ENCODE results near the gene BRAF. TPM values are rescaled to one million over a fixed set of nuclear protein-coding genes. Genes with fewer than 3 reads are reported as not detected.
"Not testable (repeated sequence)": the region's sequence is repeated elsewhere in the genome, so short reads cannot be mapped to it uniquely, and the experiment has no call there.

BRAF gene
- total RNA-seq, 5 donors from 2014 or later (not counting 1 experiment from before 2014, with no cell fraction given), result 39.3 to 65.1 (median 42.2) TPM

DNA sequence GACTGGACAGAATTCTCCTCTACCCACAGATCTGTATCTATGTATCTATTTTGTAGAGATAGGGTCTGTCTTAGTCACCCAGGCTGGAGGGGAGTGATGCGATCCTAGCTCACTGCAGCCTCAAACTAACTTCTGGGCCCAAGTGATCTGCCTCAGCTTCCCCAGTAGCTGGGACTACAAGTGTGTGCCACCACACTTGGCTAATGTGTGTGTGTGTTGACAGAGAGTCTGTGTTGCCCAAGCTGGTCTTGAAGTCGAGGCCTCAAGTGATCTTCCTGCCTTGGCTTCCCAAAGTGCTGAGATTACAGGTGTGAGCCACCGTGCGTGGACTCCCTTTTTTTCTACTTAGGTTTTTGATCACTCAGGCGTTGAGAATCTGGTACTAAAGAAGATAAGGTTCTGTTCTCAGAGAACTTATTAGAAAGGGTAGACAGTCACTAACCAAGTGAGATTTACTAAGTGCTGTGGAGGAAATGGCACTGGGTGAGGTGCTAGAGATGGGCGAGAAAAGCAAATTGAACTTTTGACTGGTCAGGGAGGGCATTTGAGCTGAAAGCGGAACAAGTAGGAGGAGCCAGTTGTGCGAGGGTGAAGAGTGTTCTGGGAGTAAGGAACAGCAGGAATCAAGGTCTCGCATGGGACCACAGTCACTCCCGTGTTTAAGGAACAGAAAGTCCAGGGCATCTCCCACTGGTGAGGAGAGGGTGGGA lies 210.2 kb downstream of the BRAF start:
- peaks cover 3 to 8% (median 3%) of the 10 kb centered on the region in 3 donors for H3K4me1 Mint-ChIP-seq
- no peak overlapping the region for H3K27ac Mint-ChIP-seq
- peak in 1 of 35 experiments; percentile 8 for DNase-seq
- peaks cover 0 to 4% (median 0%) of the 10 kb centered on the region in 3 donors for H3K9me3 Mint-ChIP-seq
- Histone ChIP-seq H3K36me3 (ENCODE audit: control insufficient read depth in 2 of 2, extremely low read depth in 1 of 2, insufficient read depth in 1 of 2, low read length in 1 of 2) (peaks cover 0 to 4% of the 10 kb centered on the region in 2 donors), H3K4me3 (ENCODE audit: control insufficient read depth in 1 of 2, extremely low read depth in 1 of 2, low read length in 1 of 2) (no peak overlapping the region), H3K4me1 (ENCODE audit: control insufficient read depth in 1 of 2, extremely low read depth in 1 of 2, insufficient read depth in 2 of 2, low read length in 2 of 2) (peaks cover 0 to 7% of the 10 kb centered on the region in 2 experiments), H3K27me3 (replicated peaks in 1 of 2; ENCODE audit: control insufficient read depth in 2 of 2, extremely low read depth in 1 of 2, insufficient read depth in 2 of 2, low read length in 1 of 2) (no peaks in the 10 kb centered on the region), H3K9me3 (no peaks in the 10 kb centered on the region), H3K27ac (ENCODE audit: low read length) (no peak overlapping the region)
- 82% methylated on average over 5 of the region's 10 CpGs for WGBS (ENCODE audit: insufficient coverage)
- ATAC-seq (replicated peaks in 1 of 4), result no peak
- H3K36me3 Mint-ChIP-seq, result peaks cover 30% of the 10 kb centered on the region
- CTCF ChIA-PET, result no interaction called here
- no peak overlapping the region for H3K4me3 Mint-ChIP-seq
- H3K27me3 Mint-ChIP-seq, result no peaks in the 10 kb centered on the region
- POLR2A ChIA-PET, result interaction anchor here in 1 of 2 donors (0.6 kb wide), 1 partner anchor 57 kb away, joined by 3 read pairs; no protein-coding TSS in a partner anchor

DNA sequence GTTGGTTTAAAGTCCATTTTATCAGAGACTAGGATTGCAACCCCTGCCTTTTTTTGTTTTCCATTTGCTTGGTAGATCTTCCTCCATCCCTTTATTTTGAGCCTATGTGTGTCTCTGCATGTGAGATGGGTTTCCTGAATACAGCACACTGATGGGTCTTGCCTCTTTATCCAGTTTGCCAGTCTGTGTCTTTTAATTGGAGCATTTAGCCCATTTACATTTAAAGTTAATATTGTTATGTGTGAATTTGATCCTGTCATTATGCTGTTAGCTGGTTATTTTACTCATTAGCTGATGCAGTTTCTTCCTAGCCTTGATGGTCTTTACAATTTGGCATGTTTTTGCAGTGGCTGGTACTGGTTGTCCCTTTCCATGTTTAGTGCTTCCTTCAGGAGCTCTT lies 212.3 kb downstream of the BRAF start:
- H3K9me3 ChIP-seq; H3K4me1 Mint-ChIP-seq; CTCF ChIA-PET; DNase-seq; H3K27me3 Mint-ChIP-seq; H3K4me3 Mint-ChIP-seq; H3K27ac Mint-ChIP-seq; H3K36me3 ChIP-seq (ENCODE audit: control insufficient read depth in 2 of 2, extremely low read depth in 1 of 2, insufficient read depth in 1 of 2, low read length in 1 of 2); POLR2A ChIA-PET; H3K4me3 ChIP-seq (ENCODE audit: control insufficient read depth in 1 of 2, extremely low read depth in 1 of 2, low read length in 1 of 2); H3K27me3 ChIP-seq (replicated peaks in 1 of 2; ENCODE audit: control insufficient read depth in 2 of 2, extremely low read depth in 1 of 2, insufficient read depth in 2 of 2, low read length in 1 of 2); H3K27ac ChIP-seq (ENCODE audit: low read length); ATAC-seq (replicated peaks in 1 of 4); H3K9me3 Mint-ChIP-seq; H3K4me1 ChIP-seq (ENCODE audit: control insufficient read depth in 1 of 2, extremely low read depth in 1 of 2, insufficient read depth in 2 of 2, low read length in 2 of 2): not testable (repeated sequence)
- H3K36me3 Mint-ChIP-seq, result peaks cover 30% of the 10 kb centered on the region

DNA sequence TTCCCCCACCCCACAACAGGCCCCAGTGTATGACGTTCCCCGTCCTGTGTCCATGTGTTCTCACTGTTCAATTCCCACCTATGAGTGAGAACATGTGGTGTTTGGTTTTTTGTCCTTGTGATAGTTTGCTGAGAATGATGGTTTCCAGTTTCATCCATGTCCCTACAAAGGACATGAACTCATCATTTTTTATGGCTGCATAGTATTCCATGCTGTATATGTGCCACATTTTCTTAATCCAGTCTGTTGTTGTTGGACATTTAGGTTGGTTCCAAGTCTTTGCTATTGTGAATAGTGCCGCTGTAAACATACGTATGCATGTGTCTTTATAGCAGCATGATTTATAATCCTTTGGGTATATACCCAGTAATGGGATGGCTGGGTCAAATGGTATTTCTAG lies 216.0 kb downstream of the BRAF start:
- peaks cover 5 to 24% of the 10 kb centered on the region in 2 donors for H3K36me3 ChIP-seq (ENCODE audit: control insufficient read depth in 2 of 2, extremely low read depth in 1 of 2, insufficient read depth in 1 of 2, low read length in 1 of 2)
- H3K27me3 ChIP-seq (replicated peaks in 1 of 2; ENCODE audit: control insufficient read depth in 2 of 2, extremely low read depth in 1 of 2, insufficient read depth in 2 of 2, low read length in 1 of 2); H3K4me3 Mint-ChIP-seq; H3K27me3 Mint-ChIP-seq; DNase-seq; H3K9me3 ChIP-seq; H3K4me1 ChIP-seq (ENCODE audit: control insufficient read depth in 1 of 2, extremely low read depth in 1 of 2, insufficient read depth in 2 of 2, low read length in 2 of 2); H3K4me3 ChIP-seq (ENCODE audit: control insufficient read depth in 1 of 2, extremely low read depth in 1 of 2, low read length in 1 of 2); H3K4me1 Mint-ChIP-seq; ATAC-seq (replicated peaks in 1 of 4); CTCF ChIA-PET; H3K9me3 Mint-ChIP-seq; H3K27ac Mint-ChIP-seq; H3K27ac ChIP-seq (ENCODE audit: low read length): not testable (repeated sequence)
- whole genome bisulfite sequencing (ENCODE audit: insufficient coverage), result no CpG with 5 or more reads among the region's 4 CpGs
- peaks cover 32% of the 10 kb centered on the region for H3K36me3 Mint-ChIP-seq
- POLR2A ChIA-PET, result interaction anchor here in 1 of 2 donors (0.6 kb wide), 1 partner anchor 9 kb away, joined by 3 read pairs; no protein-coding TSS in a partner anchor

DNA sequence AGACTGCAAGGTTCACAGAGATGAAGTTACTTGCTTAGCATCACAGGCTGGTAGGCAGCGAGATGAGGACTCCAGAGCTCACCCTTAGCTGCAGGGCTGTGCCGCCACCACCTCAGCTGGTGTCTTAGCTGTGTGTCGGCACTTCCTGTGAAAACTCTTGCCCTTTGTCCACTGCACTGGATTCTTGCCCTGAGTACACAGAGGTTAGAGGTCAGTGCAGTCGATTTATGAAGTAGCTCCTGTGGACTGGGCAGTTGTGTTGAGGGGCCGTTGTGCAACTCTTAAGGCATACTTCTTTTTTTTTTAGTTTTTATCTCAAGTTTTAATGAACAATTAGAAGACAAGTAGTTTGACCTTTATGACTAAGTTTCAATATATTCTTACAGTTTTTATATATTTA lies 217.6 kb downstream of the BRAF start:
- peaks cover 0 to 7% (median 6%) of the 10 kb centered on the region in 3 donors for H3K4me1 Mint-ChIP-seq

DNA sequence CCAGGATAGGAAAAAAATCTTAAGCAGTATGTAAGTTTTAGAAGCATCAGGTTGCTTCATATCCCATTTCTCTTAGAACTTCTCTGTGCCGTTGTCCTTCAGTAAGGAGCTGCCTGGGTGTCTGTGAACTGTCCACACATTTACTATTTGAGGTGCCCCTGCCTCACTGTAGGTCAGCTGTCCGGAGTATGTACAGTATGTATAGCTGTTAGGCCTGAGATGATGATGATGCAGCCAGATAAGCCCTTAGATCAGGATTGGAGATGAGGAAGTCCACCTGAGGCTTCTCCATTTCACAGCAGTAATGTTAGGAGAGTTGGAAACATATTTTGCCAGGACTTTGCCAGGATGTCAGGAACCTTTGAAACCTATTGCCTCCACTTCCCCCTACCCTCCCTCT lies 220.5 kb downstream of the BRAF start:
- Histone ChIP-seq H3K4me1 (ENCODE audit: control insufficient read depth in 1 of 2, extremely low read depth in 1 of 2, insufficient read depth in 2 of 2, low read length in 2 of 2) (peaks cover 0 to 4% of the 10 kb centered on the region in 2 experiments), H3K27ac (ENCODE audit: low read length) (no peak overlapping the region), H3K36me3 (ENCODE audit: control insufficient read depth in 2 of 2, extremely low read depth in 1 of 2, insufficient read depth in 1 of 2, low read length in 1 of 2) (peaks cover 5 to 31% of the 10 kb centered on the region in 2 donors), H3K27me3 (replicated peaks in 1 of 2; ENCODE audit: control insufficient read depth in 2 of 2, extremely low read depth in 1 of 2, insufficient read depth in 2 of 2, low read length in 1 of 2) (no peaks in the 10 kb centered on the region), H3K4me3 (ENCODE audit: control insufficient read depth in 1 of 2, extremely low read depth in 1 of 2, low read length in 1 of 2) (no peak overlapping the region), H3K9me3 (no peaks in the 10 kb centered on the region)
- ChIA-PET POLR2A (no interaction called here), CTCF (no interaction called here)
- no peaks in the 10 kb centered on the region for H3K9me3 Mint-ChIP-seq
- no peak for DNase-seq
- H3K27ac Mint-ChIP-seq, result peak overlapping the region in 1 of 2 donors; percentile 23
- H3K4me1 Mint-ChIP-seq, result peaks cover 8 to 20% (median 16%) of the 10 kb centered on the region in 3 donors
- no peak overlapping the region for H3K4me3 Mint-ChIP-seq
- WGBS (ENCODE audit: insufficient coverage), result 100% methylated on average over 1 of the region's 2 CpGs
- H3K36me3 Mint-ChIP-seq, result peaks cover 22% of the 10 kb centered on the region
- no peaks in the 10 kb centered on the region for H3K27me3 Mint-ChIP-seq
- no peak for ATAC-seq (replicated peaks in 1 of 4)

More for the DNA sequence above, 217.6 kb downstream of the BRAF start:
- peaks cover 5 to 31% of the 10 kb centered on the region in 2 donors for H3K36me3 ChIP-seq (ENCODE audit: control insufficient read depth in 2 of 2, extremely low read depth in 1 of 2, insufficient read depth in 1 of 2, low read length in 1 of 2)
- no peak overlapping the region for H3K27ac ChIP-seq (ENCODE audit: low read length)
- H3K9me3 ChIP-seq, result no peaks in the 10 kb centered on the region
- H3K27ac Mint-ChIP-seq, result no peak overlapping the region
- no peak for DNase-seq
- H3K4me3 ChIP-seq (ENCODE audit: control insufficient read depth in 1 of 2, extremely low read depth in 1 of 2, low read length in 1 of 2), result no peak overlapping the region
- ChIA-PET CTCF (no interaction called here), POLR2A (no interaction called here)
- H3K27me3 Mint-ChIP-seq, result no peaks in the 10 kb centered on the region
- peaks cover 28% of the 10 kb centered on the region for H3K36me3 Mint-ChIP-seq
- no peak for ATAC-seq (replicated peaks in 1 of 4)
- H3K4me3 Mint-ChIP-seq, result no peak overlapping the region
- no peaks in the 10 kb centered on the region for H3K27me3 ChIP-seq (replicated peaks in 1 of 2; ENCODE audit: control insufficient read depth in 2 of 2, extremely low read depth in 1 of 2, insufficient read depth in 2 of 2, low read length in 1 of 2)
- H3K9me3 Mint-ChIP-seq, result no peaks in the 10 kb centered on the region
- H3K4me1 ChIP-seq (ENCODE audit: control insufficient read depth in 1 of 2, extremely low read depth in 1 of 2, insufficient read depth in 2 of 2, low read length in 2 of 2), result no peaks in the 10 kb centered on the region
- WGBS (ENCODE audit: insufficient coverage), result 98% methylated on average over 3 of the region's 5 CpGs

DNA sequence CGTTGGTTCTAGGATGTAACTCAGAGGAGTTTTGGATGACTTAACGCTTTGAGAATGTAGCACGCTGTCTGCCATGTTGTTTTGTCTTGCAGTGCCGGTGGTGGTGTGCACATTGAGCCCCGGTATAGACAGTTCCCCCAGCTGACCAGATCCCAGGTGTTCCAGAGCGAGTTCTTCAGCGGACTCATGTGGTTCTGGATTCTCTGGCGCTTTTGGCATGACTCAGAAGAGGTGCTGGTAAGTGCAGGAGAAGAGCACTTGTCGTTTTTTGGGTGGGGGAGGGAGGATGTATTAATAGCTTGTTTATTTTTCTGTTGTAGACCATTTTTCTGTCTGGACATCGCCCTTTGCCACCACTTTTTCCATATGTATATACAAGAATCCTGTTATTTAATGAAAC lies 222.0 kb downstream of the BRAF start:
- Histone ChIP-seq H3K27me3 (replicated peaks in 1 of 2; ENCODE audit: control insufficient read depth in 2 of 2, extremely low read depth in 1 of 2, insufficient read depth in 2 of 2, low read length in 1 of 2) (no peaks in the 10 kb centered on the region), H3K36me3 (ENCODE audit: control insufficient read depth in 2 of 2, extremely low read depth in 1 of 2, insufficient read depth in 1 of 2, low read length in 1 of 2) (peaks cover 5 to 31% of the 10 kb centered on the region in 2 donors), H3K9me3 (no peaks in the 10 kb centered on the region), H3K4me1 (ENCODE audit: control insufficient read depth in 1 of 2, extremely low read depth in 1 of 2, insufficient read depth in 2 of 2, low read length in 2 of 2) (peaks cover 3 to 13% of the 10 kb centered on the region in 2 experiments), H3K4me3 (ENCODE audit: control insufficient read depth in 1 of 2, extremely low read depth in 1 of 2, low read length in 1 of 2) (no peak overlapping the region), H3K27ac (ENCODE audit: low read length) (no peak overlapping the region)
- ATAC-seq (replicated peaks in 1 of 4), result no peak
- Mint-ChIP-seq H3K27me3 (no peaks in the 10 kb centered on the region), H3K36me3 (peaks cover 22% of the 10 kb centered on the region), H3K4me1 (peaks cover 18 to 31% (median 26%) of the 10 kb centered on the region in 3 donors), H3K27ac (peak overlapping the region in 1 of 2 donors; percentile 24), H3K4me3 (no peak overlapping the region), H3K9me3 (no peaks in the 10 kb centered on the region)
- ChIA-PET CTCF (interaction anchor here (0.6 to 1.0 kb wide), 3 partner anchors 18 to 1420 kb away, joined by 4 read pairs; no protein-coding TSS in a partner anchor), POLR2A (interaction anchor here in 1 of 2 donors (0.6 kb wide), 2 partner anchors 38 to 313 kb away, joined by 3 to 6 read pairs; no protein-coding TSS in a partner anchor)
- 98% methylated on average over 8 of the region's 10 CpGs for WGBS (ENCODE audit: insufficient coverage)
- no peak for DNase-seq
